Measurements from ENCODE around the gene MAGI2. TPM values are rescaled to one million over a fixed set of nuclear protein-coding genes. Genes with fewer than 3 reads are reported as not detected.

MAGI2 gene
- total RNA-seq, 1 experiment from 2014 or later: 0.22 TPM

- no peak for DNase-seq (ENCODE audit: low read depth, low spot score)
- CTCF ChIA-PET: no interaction called here
- no TSS peak for BruUV-seq (replicated peaks)
Measured at GRCh38 chr7:79137942-79138341, 315.5 kb downstream of the MAGI2 start.

GRCh38 chr7:79132844-79133451, 320.5 kb downstream of the MAGI2 start:
- POLR2A ChIA-PET: no interaction called here
- BruUV-seq (replicated peaks): no TSS peak
- CTCF ChIA-PET: no interaction called here
- H3K4me1 ChIP-seq (ENCODE audit: control insufficient read depth in 1 of 2, insufficient read depth in 2 of 2, low read length in 2 of 2): no peaks in the 10 kb centered on the region
- no peak overlapping the region for H3K4me2 ChIP-seq (ENCODE audit: low read length)
- intact Hi-C loops (cut with micrococcal nuclease): no loop called here
- no peaks in the 10 kb centered on the region for H3K9me3 ChIP-seq (ENCODE audit: control insufficient read depth in 1 of 2, insufficient read depth in 1 of 2, low read depth in 1 of 2, low read length in 2 of 2)
- ATAC-seq (no peak), DNase-seq (ENCODE audit: low read depth, low spot score) (no peak)
- no peaks in the 10 kb centered on the region for H3K79me2 ChIP-seq (ENCODE audit: insufficient read depth, low read length)
- H3K27ac ChIP-seq (ENCODE audit: low read depth, low read length): no peak overlapping the region
- no peaks in the 10 kb centered on the region for H3K36me3 ChIP-seq (ENCODE audit: control insufficient read depth in 1 of 2, insufficient read depth in 2 of 2, low read length in 2 of 2)
- H3K4me3 ChIP-seq (replicated peaks in 1 of 2; ENCODE audit: low read depth in 1 of 2, low read length in 2 of 2): no peak overlapping the region
- no peak overlapping the region for H2AFZ ChIP-seq (ENCODE audit: low read depth, low read length, poor library complexity, severe bottlenecking)
- H3K9ac ChIP-seq (ENCODE audit: low read length): no peak overlapping the region
- no peaks in the 10 kb centered on the region for H3K27me3 ChIP-seq (ENCODE audit: insufficient read depth, low read length)
- no peaks in the 10 kb centered on the region for H4K20me1 ChIP-seq (ENCODE audit: insufficient read depth)
- no peaks in the 10 kb centered on the region for H3K9me2 ChIP-seq (ENCODE audit: insufficient read depth)
- RAD21 ChIA-PET (ENCODE audit: low non-redundant PET in 1 of 2, low total read pairs in 2 of 2, uncharacterized antibody in 2 of 2, unreplicated experiment in 2 of 2): no interaction called here
- TF ChIP-seq, protein P1, sequence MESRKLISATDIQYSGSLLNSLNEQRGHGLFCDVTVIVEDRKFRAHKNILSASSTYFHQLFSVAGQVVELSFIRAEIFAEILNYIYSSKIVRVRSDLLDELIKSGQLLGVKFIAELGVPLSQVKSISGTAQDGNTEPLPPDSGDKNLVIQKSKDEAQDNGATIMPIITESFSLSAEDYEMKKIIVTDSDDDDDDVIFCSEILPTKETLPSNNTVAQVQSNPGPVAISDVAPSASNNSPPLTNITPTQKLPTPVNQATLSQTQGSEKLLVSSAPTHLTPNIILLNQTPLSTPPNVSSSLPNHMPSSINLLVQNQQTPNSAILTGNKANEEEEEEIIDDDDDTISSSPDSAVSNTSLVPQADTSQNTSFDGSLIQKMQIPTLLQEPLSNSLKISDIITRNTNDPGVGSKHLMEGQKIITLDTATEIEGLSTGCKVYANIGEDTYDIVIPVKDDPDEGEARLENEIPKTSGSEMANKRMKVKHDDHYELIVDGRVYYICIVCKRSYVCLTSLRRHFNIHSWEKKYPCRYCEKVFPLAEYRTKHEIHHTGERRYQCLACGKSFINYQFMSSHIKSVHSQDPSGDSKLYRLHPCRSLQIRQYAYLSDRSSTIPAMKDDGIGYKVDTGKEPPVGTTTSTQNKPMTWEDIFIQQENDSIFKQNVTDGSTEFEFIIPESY (IDR thresholded peaks at IDR 0.05; ENCODE audit: extremely low read depth, insufficient replicate concordance, low read length): no peak
- TF ChIP-seq ZFX (IDR thresholded peaks at IDR 0.05) (no peak), POLR2AphosphoS5 (IDR thresholded peaks at IDR 0.05; ENCODE audit: low read depth, low read length) (no peak), TCF7L2 (IDR thresholded peaks at IDR 0.05; ENCODE audit: borderline replicate concordance, extremely low read depth, insufficient read depth, insufficient read length) (no peak), CBX3 (IDR thresholded peaks at IDR 0.05; ENCODE audit: low read depth) (no peak), CEBPB (IDR thresholded peaks at IDR 0.05; ENCODE audit: low read depth) (no peak), SIN3A (IDR thresholded peaks at IDR 0.05; ENCODE audit: low read depth) (no peak), JUND (IDR thresholded peaks at IDR 0.05) (no peak), FOSL1 (IDR thresholded peaks at IDR 0.05; ENCODE audit: low read depth) (no peak), YY1 (IDR thresholded peaks at IDR 0.05; ENCODE audit: extremely low read depth, insufficient replicate concordance, low read depth, low read length) (no peak), EZH2 (IDR thresholded peaks at IDR 0.05) (no peak), EGR1 (IDR thresholded peaks at IDR 0.05; ENCODE audit: low read depth) (no peak), CTCF (IDR thresholded peaks at IDR 0.05 in 2 of 3, conservative IDR thresholded peaks at IDR 0.05 in 1 of 3; ENCODE audit: borderline replicate concordance in 1 of 3, insufficient read depth in 1 of 3, low read depth in 2 of 3, low read length in 2 of 3) (no peak), RAD21 (IDR thresholded peaks at IDR 0.05; ENCODE audit: low read depth) (no peak), POLR2A (IDR thresholded peaks at IDR 0.05; ENCODE audit: borderline replicate concordance, extremely low read depth, insufficient read depth, insufficient read length) (no peak), ELF1 (IDR thresholded peaks at IDR 0.05; ENCODE audit: borderline replicate concordance, low read depth) (no peak)
- TF ChIP-seq, protein P2, sequence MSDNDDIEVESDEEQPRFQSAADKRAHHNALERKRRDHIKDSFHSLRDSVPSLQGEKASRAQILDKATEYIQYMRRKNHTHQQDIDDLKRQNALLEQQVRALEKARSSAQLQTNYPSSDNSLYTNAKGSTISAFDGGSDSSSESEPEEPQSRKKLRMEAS (IDR thresholded peaks at IDR 0.05): no peak
- TF ChIP-seq, protein P3, sequence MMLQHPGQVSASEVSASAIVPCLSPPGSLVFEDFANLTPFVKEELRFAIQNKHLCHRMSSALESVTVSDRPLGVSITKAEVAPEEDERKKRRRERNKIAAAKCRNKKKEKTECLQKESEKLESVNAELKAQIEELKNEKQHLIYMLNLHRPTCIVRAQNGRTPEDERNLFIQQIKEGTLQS (IDR thresholded peaks at IDR 0.05): no peak

More at GRCh38 chr7:79137942-79138341, 315.5 kb downstream of the MAGI2 start:
- Histone ChIP-seq H3K27ac (ENCODE audit: low read depth, low read length) (no peak overlapping the region), H3K27me3 (ENCODE audit: insufficient read depth, low read length) (no peaks in the 10 kb centered on the region), H3K4me2 (ENCODE audit: low read length) (no peak overlapping the region), H3K4me3 (replicated peaks in 1 of 2; ENCODE audit: low read depth in 1 of 2, low read length in 2 of 2) (no peak overlapping the region), H3K9ac (ENCODE audit: low read length) (no peak overlapping the region), H3K9me2 (ENCODE audit: insufficient read depth) (no peaks in the 10 kb centered on the region), H4K20me1 (ENCODE audit: insufficient read depth) (no peaks in the 10 kb centered on the region), H3K4me1 (ENCODE audit: control insufficient read depth in 1 of 2, insufficient read depth in 2 of 2, low read length in 2 of 2) (no peaks in the 10 kb centered on the region), H3K36me3 (ENCODE audit: control insufficient read depth in 1 of 2, insufficient read depth in 2 of 2, low read length in 2 of 2) (no peaks in the 10 kb centered on the region), H3K79me2 (ENCODE audit: insufficient read depth, low read length) (no peaks in the 10 kb centered on the region), H3K9me3 (ENCODE audit: control insufficient read depth in 1 of 2, insufficient read depth in 1 of 2, low read depth in 1 of 2, low read length in 2 of 2) (no peaks in the 10 kb centered on the region), H2AFZ (ENCODE audit: low read depth, low read length, poor library complexity, severe bottlenecking) (no peak overlapping the region)
- ATAC-seq: no peak
- ChIA-PET POLR2A (no interaction called here), RAD21 (ENCODE audit: low non-redundant PET in 1 of 2, low total read pairs in 2 of 2, uncharacterized antibody in 2 of 2, unreplicated experiment in 2 of 2) (no interaction called here)
- no peak for TF ChIP-seq EGR1 (IDR thresholded peaks at IDR 0.05; ENCODE audit: low read depth)
- no peak for TF ChIP-seq JUND (IDR thresholded peaks at IDR 0.05)
- no peak for TF ChIP-seq EZH2 (IDR thresholded peaks at IDR 0.05)
- intact Hi-C loops (cut with micrococcal nuclease): no loop called here
